NB4 (cell line): ENCODE data around the gene ABHD13.

Experiments used
- DNase-seq: peaks from one replicate; pipeline ENCODE4 v3.0.0; 2010; ENCODE audit warnings: low read depth
- H3K4me3 ChIP-seq: one replicate; pipeline ENCODE4 v1.5.1; 2011; ENCODE audit warnings: mild to moderate bottlenecking, low read depth, low read length, moderate library complexity
- CTCF ChIP-seq: IDR thresholded peaks from one replicate; pipeline ENCODE4 v1.5.1; 2012; ENCODE audit warnings: low read depth, low read length
- MAX ChIP-seq: IDR thresholded peaks from 2 replicates; pipeline ENCODE4 v1.6.1; 2011; ENCODE audit warnings: low read depth, low read length
- MYC ChIP-seq: IDR thresholded peaks from 2 replicates; pipeline ENCODE4 v1.6.1; 2011; ENCODE audit warnings: low read depth, low read length
- POLR2A ChIP-seq: IDR thresholded peaks from 2 replicates; pipeline ENCODE4 v1.6.1; 2011; ENCODE audit warnings: mild to moderate bottlenecking; ENCODE audit not compliant: insufficient read length; ENCODE audit errors: extremely low read depth

Gene ABHD13

GRCh38 chr13:108195861-108196260, 22.3 kb upstream of the ABHD13 start:
- DNase-seq: no peak
- no peak overlapping the region for H3K4me3 ChIP-seq
- no peak for TF ChIP-seq MYC
- no peak for TF ChIP-seq MAX
- no peak for TF ChIP-seq CTCF
- TF ChIP-seq POLR2A: no peak

- no peak for TF ChIP-seq MAX
- TF ChIP-seq MYC: no peak
- no peak for TF ChIP-seq POLR2A
- TF ChIP-seq CTCF: no peak
- DNase-seq: no peak
- no peak overlapping the region for H3K4me3 ChIP-seq
Measured at GRCh38 chr13:108200781-108201398, 17.3 kb upstream of the ABHD13 start.

GRCh38 chr13:108210551-108210950, 7.6 kb upstream of the ABHD13 start:
- H3K4me3 ChIP-seq: no peak overlapping the region
- TF ChIP-seq MYC (no peak), CTCF (no peak), POLR2A (no peak), MAX (no peak)
- no peak for DNase-seq

- no peak overlapping the region for H3K4me3 ChIP-seq
- DNase-seq: no peak
- no peak for TF ChIP-seq CTCF
- no peak for TF ChIP-seq MYC
- no peak for TF ChIP-seq MAX
- TF ChIP-seq POLR2A: no peak
Measured at GRCh38 chr13:108212886-108213285, 5.3 kb upstream of the ABHD13 start.

GRCh38 chr13:108213946-108214345, 4.2 kb upstream of the ABHD13 start:
- no peak for TF ChIP-seq POLR2A
- no peak for TF ChIP-seq MYC
- no peak for TF ChIP-seq CTCF
- TF ChIP-seq MAX: no peak
- H3K4me3 ChIP-seq: no peak overlapping the region
- no peak for DNase-seq
